NCI-H1417 (cell line): ENCODE data around the gene KIAA1671.

Experiments
- DNase-seq, 3 experiments: peaks; one replicate each; lab custom pipeline; 2025; lab: John Stamatoyannopoulos, UW

KIAA1671 gene

GRCh38 chr22:25114369-25115362 is 162.2 kb downstream of the KIAA1671 start:
- DNase-seq, result peak in 2 of 3 experiments; percentile 3 to 40

DNA sequence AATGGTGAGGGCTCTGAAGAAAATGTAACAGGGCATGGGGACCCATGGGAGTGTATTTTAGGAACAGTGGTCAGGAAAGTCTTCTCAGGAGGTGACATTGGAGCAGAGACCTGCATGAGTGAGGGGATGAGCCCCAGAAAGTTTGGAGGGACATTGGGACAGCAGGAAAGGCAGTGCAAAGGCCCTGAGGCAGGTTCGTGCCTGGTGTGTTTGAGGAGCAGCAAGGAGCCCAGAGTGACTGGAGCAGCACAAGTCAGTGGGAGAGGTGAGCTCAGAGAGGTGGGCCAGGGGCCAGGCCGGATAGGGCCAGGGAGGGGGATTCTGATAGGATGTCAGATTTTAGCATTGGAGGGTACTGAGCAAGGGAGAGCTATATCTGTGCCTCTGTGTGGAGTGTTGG is 167.1 kb downstream of the KIAA1671 start:
- DNase-seq, result no peak

GRCh38 chr22:25120093-25120561 is 167.6 kb downstream of the KIAA1671 start:
- peak in 1 of 3 experiments; percentile 26 for DNase-seq

GRCh38 chr22:25120761-25121212 is 168.3 kb downstream of the KIAA1671 start:
- peak in 1 of 3 experiments; percentile 7 for DNase-seq

DNA sequence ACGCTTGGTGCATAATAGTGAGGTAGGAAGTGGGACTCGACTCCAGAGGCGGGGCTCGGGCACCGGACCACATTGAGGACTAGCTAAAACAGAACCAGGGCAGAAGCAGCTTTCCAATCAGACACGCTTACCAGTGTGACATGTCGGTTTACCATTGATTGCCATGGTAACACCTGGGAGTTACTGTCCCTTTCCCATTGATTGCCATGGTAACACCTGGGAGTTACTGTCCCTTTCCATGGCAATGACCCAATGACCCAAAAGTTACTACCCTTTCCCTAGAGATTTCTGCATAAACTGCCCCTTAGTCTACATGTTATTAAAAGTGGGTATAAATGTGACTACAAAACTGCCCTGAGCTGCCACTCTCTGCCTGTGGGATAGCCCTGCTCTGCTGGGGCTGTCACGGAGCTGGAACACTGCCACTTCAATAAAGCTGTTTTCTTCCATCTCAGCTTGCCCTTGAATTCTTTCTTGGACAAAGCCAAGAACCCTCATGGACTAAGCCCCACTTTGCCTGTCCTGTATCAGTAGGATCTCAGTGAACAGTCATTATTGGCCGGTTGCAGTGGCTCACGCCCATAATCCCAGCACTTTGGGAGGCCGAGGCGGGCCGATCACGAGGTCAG is 169.7 kb downstream of the KIAA1671 start:
- DNase-seq, result no peak

DNA sequence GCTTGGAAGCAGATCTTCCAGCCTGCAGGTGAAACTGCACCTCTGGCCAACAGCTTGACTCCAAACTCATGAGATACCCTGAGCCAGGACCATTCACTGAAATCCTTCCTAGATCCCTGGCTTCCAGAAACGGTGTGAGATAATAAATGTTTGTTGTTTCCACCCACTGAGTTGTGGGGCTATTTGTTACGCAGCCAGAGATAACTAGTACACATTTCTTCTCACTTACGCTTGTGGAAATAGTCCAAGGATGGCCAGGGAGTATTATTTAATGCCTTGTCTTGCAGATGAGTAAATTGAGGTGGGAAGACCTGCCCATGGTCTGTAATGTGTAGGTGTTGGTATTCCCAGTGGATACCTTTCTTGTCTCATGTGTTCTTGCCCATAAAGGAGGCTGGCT is 171.2 kb downstream of the KIAA1671 start:
- DNase-seq, result no peak

GRCh38 chr22:25125693-25126357 is 173.3 kb downstream of the KIAA1671 start:
- DNase-seq, result peak in 2 of 3 experiments; percentile 36 to 77

DNA sequence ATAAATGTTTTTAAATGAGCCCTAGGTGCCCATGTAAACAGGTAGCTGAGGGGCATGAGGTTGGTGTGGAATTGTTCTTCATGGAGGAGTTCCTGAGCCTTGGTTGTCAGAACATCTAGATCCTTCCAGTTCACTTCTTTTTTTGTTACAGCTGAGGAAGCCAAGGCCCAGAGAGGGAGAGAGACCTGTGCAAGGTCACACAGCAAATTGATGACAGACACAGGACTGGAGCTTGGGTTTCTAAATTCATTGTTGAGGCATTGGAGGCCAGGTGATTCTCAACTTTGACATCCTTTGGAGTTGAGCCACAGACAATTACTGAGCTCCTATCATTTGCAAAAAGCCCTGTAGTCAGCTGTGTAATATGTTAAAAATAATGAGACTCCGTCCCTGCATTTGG is 174.0 kb downstream of the KIAA1671 start:
- no peak for DNase-seq

DNA sequence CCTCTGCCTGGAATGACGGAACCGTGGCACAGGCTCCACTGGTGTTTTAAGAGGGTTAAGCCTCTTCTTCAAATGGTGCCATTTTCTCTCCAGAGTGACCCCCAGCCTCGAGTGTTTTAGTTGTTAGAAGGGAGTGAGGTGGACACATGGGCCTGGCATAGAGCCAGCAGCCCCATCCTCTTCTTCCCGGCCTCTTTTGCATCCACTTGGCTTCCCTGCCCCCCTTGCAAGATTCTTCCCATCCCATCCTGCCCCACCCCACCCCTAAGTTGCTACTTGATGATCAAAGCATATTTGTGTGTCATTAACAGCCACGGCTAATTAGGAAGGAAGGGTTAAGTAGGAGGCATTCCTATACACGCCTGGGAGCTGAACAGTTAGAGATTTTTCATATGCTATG is 174.8 kb downstream of the KIAA1671 start:
- DNase-seq, result no peak

DNA sequence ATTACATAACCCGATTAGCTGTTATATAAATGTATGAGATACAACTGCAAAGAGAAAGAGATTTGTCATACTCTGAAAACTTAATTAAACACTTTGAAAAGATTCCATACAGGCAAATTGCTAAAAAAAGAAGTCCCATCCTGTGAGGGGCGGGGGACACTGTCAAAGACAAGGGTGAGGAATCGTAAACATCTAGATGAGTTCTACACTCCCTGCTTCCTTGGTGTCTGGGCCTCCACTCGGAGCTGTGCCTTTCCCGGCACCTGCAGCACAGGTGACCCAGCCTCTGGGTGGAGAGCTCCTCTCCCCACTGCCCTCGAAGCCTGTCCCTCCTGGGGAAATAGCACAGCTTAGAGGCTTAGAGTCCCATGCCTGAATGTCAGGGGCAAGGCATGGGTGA is 177.9 kb downstream of the KIAA1671 start:
- DNase-seq, result no peak

DNA sequence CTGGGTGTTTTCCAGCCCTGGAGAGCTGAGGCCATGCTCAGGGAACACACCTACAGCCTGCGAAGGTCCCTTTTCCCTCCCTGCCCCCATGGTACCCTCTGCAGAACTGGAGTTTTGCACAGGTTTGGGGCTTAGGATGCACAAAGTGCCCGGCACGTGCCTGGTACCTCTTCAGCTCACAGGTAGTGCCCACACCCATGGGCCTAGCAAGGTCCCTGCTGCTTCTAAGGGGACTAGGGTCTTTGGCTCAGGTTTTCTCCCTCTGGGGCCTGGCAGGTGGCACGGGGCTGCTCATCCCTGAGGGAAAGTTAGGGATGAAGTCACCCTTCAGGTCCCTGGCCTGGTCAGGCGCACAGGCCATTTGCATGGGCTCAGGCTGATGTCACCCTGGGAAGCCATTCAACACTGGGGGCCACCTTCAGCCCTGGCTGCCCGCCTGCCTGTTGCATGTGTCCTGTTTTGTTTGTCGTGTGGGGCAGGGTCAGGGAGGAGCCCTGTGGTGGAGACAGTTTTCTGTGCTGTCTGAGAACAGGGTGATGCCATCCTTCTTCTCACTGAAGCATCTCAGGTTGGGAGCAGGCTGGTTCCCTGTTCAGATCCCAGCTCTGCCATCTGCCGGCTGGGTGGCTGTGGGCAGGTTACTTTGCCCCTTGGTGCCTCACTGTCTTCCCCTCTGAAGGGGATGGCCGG is 178.8 kb downstream of the KIAA1671 start:
- DNase-seq, result no peak

DNA sequence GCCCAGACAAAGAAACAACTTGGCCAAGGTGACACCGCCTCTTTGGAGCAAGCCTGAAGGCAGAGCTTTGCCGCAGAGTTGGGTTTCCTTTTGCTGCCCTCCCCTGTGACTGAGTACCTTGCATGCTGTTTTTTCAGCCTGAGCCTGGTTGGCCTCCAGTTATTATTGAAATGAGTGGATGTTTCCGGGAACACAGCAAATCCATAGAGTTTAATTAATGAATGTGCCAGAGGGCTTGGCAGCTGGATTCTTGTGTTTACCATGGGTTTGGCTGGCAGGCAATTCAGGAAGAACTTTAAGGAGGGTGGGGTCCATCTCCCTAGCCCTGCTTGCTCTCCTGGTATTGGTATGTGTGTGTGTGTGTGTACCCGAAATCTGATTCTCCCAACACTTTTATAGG is 181.5 kb downstream of the KIAA1671 start:
- peak in 2 of 3 experiments; percentile 44 to 74 for DNase-seq

DNA sequence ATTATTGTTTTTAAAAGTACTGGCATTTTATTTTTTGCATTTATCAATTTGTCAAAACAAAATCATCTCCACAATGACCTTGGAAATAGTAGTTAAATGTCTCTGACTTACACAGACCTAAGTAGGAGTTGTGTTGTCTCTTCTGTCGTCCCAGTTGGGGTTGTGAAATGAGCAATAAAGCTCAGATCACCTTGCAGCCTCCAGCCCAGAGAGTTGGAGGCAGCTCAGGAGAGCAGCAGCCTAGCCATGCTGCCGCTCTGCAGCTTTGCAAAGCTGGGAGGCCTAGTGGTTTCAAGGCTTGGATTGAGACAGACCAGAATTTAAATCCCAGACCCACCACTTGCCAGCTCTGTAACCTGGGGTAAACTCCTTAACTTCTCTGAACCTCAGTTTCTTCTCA is 181.9 kb downstream of the KIAA1671 start:
- no peak for DNase-seq

DNA sequence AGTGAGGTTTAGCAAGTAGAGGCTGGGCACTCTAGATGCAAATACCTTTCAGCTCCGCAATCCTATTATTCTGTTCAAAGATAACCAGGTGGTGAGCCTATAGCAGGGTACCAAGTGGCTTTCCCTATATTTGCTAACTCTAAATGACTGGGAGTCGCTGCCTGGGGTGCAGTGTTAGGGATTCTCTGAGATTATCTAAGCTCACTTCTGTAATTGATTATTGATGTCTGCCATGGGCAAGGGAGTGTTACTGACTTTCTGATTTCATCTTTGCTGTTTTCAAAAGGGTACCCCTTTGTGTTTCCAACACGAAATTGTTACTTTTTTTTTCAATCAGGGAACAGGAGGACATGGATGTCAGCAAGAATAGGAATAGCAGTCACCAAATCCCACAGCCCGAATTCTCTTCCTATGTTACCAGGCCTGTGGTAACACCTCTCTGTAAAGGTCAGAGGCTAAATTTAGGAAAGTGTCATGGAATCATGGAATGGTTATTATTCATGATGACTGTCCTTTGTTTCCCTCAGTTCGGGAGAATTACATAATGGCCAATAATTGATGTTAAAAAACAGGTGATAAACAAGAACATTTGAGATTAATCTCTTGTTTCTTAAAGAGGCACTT is 184.5 kb downstream of the KIAA1671 start:
- DNase-seq, result no peak

DNA sequence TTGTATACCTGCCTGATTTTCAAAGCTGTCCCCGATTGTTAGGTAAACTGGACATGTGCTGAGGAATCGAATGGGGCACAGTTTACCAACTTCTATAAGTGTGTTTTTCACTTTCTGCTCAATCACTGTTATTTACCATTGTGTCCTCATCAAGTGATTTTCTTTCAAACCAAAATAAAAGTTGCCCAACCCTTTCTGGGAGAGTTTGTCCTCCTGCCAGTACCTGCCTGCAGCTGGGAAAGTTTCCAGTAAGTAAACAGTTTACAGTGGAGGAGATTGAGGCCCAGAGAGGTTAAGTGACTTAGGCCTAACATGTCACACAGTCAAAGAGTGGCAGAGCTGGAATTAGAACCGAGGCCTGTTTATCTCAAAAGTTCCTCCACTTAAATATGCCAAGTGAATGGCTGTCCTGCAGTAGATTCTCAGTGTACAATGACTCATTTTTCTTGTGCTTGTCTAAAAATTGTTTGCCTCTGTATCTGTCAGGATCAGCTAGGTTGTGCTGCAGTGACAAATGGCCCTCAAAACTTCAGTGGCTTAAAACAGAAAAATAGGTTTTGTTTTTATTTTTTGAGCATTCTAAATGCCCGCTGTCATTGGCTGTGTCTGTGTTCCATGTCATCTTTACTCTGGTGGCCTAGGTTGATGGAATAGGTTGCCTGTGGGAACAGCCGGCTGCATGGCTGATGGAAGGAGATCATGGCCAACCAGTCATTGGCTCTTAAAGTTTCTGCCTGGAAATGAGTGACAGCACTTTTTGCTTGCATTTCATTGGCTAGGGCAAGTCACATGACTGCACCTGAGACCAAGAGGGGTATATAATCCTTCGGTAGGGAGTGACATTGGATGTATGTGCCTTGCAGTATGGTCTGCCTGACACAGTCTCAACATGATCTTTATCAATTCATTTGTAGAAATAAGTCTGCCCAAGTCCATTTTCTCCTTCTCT is 185.3 kb downstream of the KIAA1671 start:
- DNase-seq, result no peak

GRCh38 chr22:25139062-25139461 is 186.5 kb downstream of the KIAA1671 start:
- no peak for DNase-seq

GRCh38 chr22:25142102-25142501 is 189.6 kb downstream of the KIAA1671 start:
- peak in 2 of 3 experiments; percentile 16 to 59 for DNase-seq

- no peak for DNase-seq
Measured at GRCh38 chr22:25143156-25144076, 190.9 kb downstream of the KIAA1671 start.

DNA sequence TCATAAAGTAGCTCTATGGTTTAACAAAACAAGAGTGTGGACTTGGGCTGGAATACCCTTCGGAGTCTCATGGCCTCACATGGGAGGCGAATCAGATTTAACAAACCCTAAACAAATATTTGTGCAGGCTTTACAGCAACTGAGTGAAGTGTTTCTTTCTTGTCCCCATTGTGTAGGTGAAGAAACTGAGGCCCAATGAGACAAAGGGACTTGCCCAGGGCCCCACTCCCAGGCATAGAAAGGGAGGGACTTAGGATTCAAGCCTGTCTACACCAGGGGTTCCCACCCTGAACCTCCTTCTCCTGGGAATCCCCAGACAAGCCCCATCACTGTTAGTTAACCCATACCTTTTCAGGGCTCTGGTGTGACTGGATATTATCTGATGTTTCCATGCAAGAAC is 192.0 kb downstream of the KIAA1671 start:
- no peak for DNase-seq
